ENCODE data around the gene MFSD11. TPM values are rescaled to one million over a fixed set of nuclear protein-coding genes. Genes with fewer than 3 reads are reported as not detected.
"Not testable (repeated sequence)": the region's sequence is repeated elsewhere in the genome, so short reads cannot be mapped to it uniquely, and the experiment has no call there.

MFSD11 gene
- total and polyA plus RNA-seq, 8 donors = 7.0 to 66.1 (median 14.1) TPM

DNA sequence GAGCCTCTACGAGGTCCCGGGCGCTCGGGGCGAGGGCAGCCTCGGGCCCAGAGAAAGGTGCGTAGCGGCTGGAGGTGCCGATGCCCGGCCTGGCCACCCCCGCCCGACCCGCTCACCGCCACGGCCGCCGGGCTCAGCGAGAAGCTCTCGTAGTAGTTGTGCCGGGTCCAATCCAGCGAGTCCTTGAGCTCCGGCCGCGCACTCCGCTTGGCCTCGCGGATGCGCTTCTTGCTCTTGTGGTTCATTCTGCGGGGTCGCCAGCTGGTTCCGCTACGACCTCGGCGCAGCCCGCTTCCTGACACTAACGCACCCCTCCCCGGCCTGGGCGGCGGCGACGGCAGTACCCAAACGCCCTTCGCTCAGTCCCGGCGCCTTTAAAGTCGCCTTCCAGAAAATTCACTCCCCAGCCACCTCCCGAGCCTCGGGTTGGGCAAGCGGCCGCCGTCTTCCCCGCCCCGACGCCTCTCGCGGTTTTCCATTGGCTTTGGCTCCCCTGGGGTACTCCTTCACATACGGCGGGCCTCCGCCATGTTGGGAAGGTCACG is 11.6 kb upstream of the MFSD11 start, which contains the start of gene JMJD6:
Gene JMJD6, minus strand, starts transcription at position 376 of the 545 bp plus-strand sequence. Its CDS starts 131 bp downstream, at position 245.
- intact Hi-C loops (cut with DNase I; ENCODE audit: low total_unique reads) = no loop called here
- no peaks in the 10 kb centered on the region for H3K27me3 ChIP-seq
- H3K27ac ChIP-seq = peak within 1 kb of the TSS; percentile 98 to 100 (median 100)
- H3K4me3 ChIP-seq = peak within 1 kb of the TSS; percentile 85 to 97 (median 90)
- WGBS, 5 donors = 0 to 1% (median 0%) methylated on average over 17 to 60 of the region's 60 CpGs
- H3K36me3 ChIP-seq = peaks cover 40 to 58% (median 51%) of the 10 kb centered on the region in 4 donors
- peak; percentile 97 to 99 for DNase-seq
- H3K9me3 ChIP-seq = no peaks in the 10 kb centered on the region
- TF ChIP-seq EP300 (IDR thresholded peaks at IDR 0.05) (no peak), POLR2A (IDR thresholded peaks at IDR 0.05) (peak in 2 of 4 donors; percentile 86 to 96), POLR2AphosphoS5 (IDR thresholded peaks at IDR 0.05) (peak; percentile 86 to 95 (median 91))
- peaks cover 38 to 80% (median 69%) of the 10 kb centered on the region in 4 donors for H3K4me1 ChIP-seq

- H3K4me1 ChIP-seq = peaks cover 38 to 80% (median 72%) of the 10 kb centered on the region in 4 donors
- no peaks in the 10 kb centered on the region for H3K9me3 ChIP-seq
- H3K27me3 ChIP-seq = no peaks in the 10 kb centered on the region
- TF ChIP-seq POLR2AphosphoS5 (IDR thresholded peaks at IDR 0.05) (peak; percentile 2 to 63 (median 42)), POLR2A (IDR thresholded peaks at IDR 0.05) (no peak), EP300 (IDR thresholded peaks at IDR 0.05) (no peak)
- TF ChIP-seq, protein P1, sequence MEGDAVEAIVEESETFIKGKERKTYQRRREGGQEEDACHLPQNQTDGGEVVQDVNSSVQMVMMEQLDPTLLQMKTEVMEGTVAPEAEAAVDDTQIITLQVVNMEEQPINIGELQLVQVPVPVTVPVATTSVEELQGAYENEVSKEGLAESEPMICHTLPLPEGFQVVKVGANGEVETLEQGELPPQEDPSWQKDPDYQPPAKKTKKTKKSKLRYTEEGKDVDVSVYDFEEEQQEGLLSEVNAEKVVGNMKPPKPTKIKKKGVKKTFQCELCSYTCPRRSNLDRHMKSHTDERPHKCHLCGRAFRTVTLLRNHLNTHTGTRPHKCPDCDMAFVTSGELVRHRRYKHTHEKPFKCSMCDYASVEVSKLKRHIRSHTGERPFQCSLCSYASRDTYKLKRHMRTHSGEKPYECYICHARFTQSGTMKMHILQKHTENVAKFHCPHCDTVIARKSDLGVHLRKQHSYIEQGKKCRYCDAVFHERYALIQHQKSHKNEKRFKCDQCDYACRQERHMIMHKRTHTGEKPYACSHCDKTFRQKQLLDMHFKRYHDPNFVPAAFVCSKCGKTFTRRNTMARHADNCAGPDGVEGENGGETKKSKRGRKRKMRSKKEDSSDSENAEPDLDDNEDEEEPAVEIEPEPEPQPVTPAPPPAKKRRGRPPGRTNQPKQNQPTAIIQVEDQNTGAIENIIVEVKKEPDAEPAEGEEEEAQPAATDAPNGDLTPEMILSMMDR (IDR thresholded peaks at IDR 0.05) = peak in 5 of 7 experiments; percentile 54 to 72 (median 66)
- H3K4me3 ChIP-seq = peak within 1 kb of the TSS; percentile 85 to 97 (median 90)
- H3K27ac ChIP-seq = peak within 1 kb of the TSS; percentile 98 to 100 (median 100)
- intact Hi-C loops (cut with DNase I; ENCODE audit: low total_unique reads) = no loop called here
- 1 to 2% (median 1%) methylated on average over 33 to 71 of the region's 71 CpGs for WGBS, 5 donors
- DNase-seq = peak; percentile 88 to 95
- peaks cover 39 to 58% (median 51%) of the 10 kb centered on the region in 4 donors for H3K36me3 ChIP-seq
These were observed 10.9 kb upstream of the MFSD11 start, which contains the start of gene METTL23 for GRCh38 chr17:76726776-76727718. METTL23 (plus strand) TSS chr17:76726839; CDS start chr17:76729711, 2,872 bp downstream.

DNA sequence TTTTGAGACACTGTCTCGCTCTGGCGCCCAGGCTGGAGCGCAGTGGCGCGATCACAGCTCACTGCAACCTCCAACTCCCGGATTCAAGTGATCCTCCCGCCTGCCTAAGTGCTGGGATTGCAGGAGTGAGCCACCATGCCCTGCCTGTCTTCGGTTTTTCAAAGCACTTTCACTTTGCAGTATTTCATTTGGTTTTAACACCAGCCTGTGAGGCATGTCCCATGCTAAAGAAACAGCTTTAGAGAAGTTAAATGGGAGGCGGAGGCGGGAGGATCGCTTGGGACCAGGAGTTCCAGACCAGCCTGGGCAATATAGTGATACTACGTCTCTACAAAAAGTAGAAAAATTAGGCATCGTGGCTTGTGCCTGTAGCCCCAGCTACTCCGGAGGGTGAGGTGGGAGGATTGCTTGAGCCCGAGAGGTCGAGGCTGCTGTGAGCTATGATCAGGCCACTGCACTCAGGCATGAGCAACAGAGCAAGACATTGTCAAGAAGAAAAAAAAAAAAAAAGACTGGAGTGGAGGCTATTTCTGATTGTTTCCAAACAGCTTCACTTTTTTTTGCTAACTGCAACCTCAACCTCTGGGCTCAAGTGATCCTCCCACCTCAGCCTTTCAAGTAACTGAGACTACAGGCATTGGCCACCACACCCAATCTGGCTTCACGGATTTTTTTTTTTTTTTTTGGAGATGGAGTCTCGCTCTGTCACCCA is 10.0 kb upstream of the MFSD11 start:
- Histone ChIP-seq H3K36me3 (peaks cover 36 to 58% (median 51%) of the 10 kb centered on the region in 4 donors), H3K4me3 (peak overlapping the region; percentile 85 to 97 (median 90)), H3K27ac (peak overlapping the region; percentile 72 to 100 (median 100)), H3K9me3 (no peaks in the 10 kb centered on the region), H3K27me3 (no peaks in the 10 kb centered on the region), H3K4me1 (peaks cover 39 to 83% (median 75%) of the 10 kb centered on the region in 4 donors)
- WGBS, 5 donors = 23 to 44% (median 31%) methylated on average over 18 of the region's 18 CpGs
- TF ChIP-seq POLR2A (IDR thresholded peaks at IDR 0.05) (no peak), EP300 (IDR thresholded peaks at IDR 0.05) (no peak), POLR2AphosphoS5 (IDR thresholded peaks at IDR 0.05) (no peak)
- TF ChIP-seq, protein P1 (IDR thresholded peaks at IDR 0.05) = no peak
- intact Hi-C loops (cut with DNase I; ENCODE audit: low total_unique reads) = no loop called here
- peak in 1 of 2 donors; percentile 49 for DNase-seq

- H3K4me3 ChIP-seq; intact Hi-C loops (cut with DNase I; ENCODE audit: low total_unique reads); H3K9me3 ChIP-seq; DNase-seq; H3K27me3 ChIP-seq: not testable (repeated sequence)
- Histone ChIP-seq H3K36me3 (peaks cover 41 to 67% (median 58%) of the 10 kb centered on the region in 4 donors), H3K27ac (peak overlapping the region in 2 of 5 donors; percentile 44 to 53), H3K4me1 (peaks cover 50 to 87% (median 77%) of the 10 kb centered on the region in 4 donors)
- WGBS, 5 donors = 79 to 87% (median 86%) methylated on average over 13 of the region's 13 CpGs
These were observed 5.9 kb upstream of the MFSD11 start for GRCh38 chr17:76731800-76732733.
